Mesenchymal stem cell (in vitro differentiated cells and primary cell): ENCODE measurements around the gene TRPM3.

Experiments used
- DNase-seq: peaks from one replicate; pipeline ENCODE4 v3.0.0-alpha.2; 2013
- H2AFZ ChIP-seq: one replicate; pipeline ENCODE4 v1.6.1; 2013; ENCODE audit warnings: low read depth, mild to moderate bottlenecking, control low read depth, inconsistent platforms, low read length, moderate library complexity
- H2AK5ac ChIP-seq: 2 replicates; pipeline ENCODE4 v1.6.1; 2013; ENCODE audit warnings: low read length, moderate library complexity, mild to moderate bottlenecking, inconsistent platforms; ENCODE audit not compliant: severe bottlenecking
- H2BK120ac ChIP-seq: one replicate; pipeline ENCODE4 v1.6.1; 2013; ENCODE audit warnings: low read depth, mild to moderate bottlenecking, inconsistent platforms, low read length, moderate library complexity
- H2BK12ac ChIP-seq, 2 experiments: one replicate each; pipeline ENCODE4 v1.6.1; 2013; ENCODE audit warnings: inconsistent platforms in 2 of 2, low read length in 2 of 2, mild to moderate bottlenecking in 2 of 2, moderate library complexity in 2 of 2, control low read depth in 1 of 2
- H2BK15ac ChIP-seq: one replicate; pipeline ENCODE4 v1.6.1; 2013; ENCODE audit warnings: mild to moderate bottlenecking, low read depth, inconsistent platforms; ENCODE audit not compliant: poor library complexity, severe bottlenecking
- H2BK5ac ChIP-seq: 2 replicates; pipeline ENCODE4 v1.6.1; 2013; ENCODE audit warnings: low read depth, mild to moderate bottlenecking, low read length, control low read depth, inconsistent platforms; ENCODE audit not compliant: poor library complexity, severe bottlenecking
- H3K14ac ChIP-seq, 2 experiments: one replicate each; pipeline ENCODE4 v1.6.1; 2013; ENCODE audit warnings: inconsistent platforms in 2 of 2, low read length in 2 of 2, control low read depth in 1 of 2, mild to moderate bottlenecking in 1 of 2, moderate library complexity in 1 of 2
- H3K18ac ChIP-seq, 2 experiments: one replicate each; pipeline ENCODE4 v1.6.1; 2013; ENCODE audit warnings: inconsistent platforms in 2 of 2, low read length in 2 of 2, control low read depth in 1 of 2, low read depth in 1 of 2, mild to moderate bottlenecking in 1 of 2
- H3K23ac ChIP-seq, 2 experiments: one replicate each; pipeline ENCODE4 v1.6.1; 2013; ENCODE audit warnings: inconsistent platforms in 2 of 2, low read length in 2 of 2, mild to moderate bottlenecking in 2 of 2, moderate library complexity in 2 of 2, control low read depth in 1 of 2
- H3K27ac ChIP-seq: 2 replicates; pipeline ENCODE4 v1.5.1; 2013; ENCODE audit warnings: mild to moderate bottlenecking, moderate library complexity, low read length, control low read depth, inconsistent platforms; ENCODE audit not compliant: poor library complexity, severe bottlenecking
- H3K27me3 ChIP-seq, 2 experiments: 2 replicates each; pipeline versions ENCODE4 v1.6.1 to v1.7.0; 2013; ENCODE audit warnings: low read length in 2 of 2, mild to moderate bottlenecking in 2 of 2, moderate library complexity in 2 of 2, control low read depth in 1 of 2, inconsistent platforms in 1 of 2; ENCODE audit not compliant: control insufficient read depth in 1 of 2, insufficient read depth in 1 of 2
- H3K36me3 ChIP-seq, 2 experiments: 2 replicates each; pipeline versions ENCODE4 v1.6.1 to v1.7.0; 2013; ENCODE audit warnings: low read length in 2 of 2, control low read depth in 1 of 2, inconsistent platforms in 1 of 2, low read depth in 1 of 2, mild to moderate bottlenecking in 1 of 2; ENCODE audit not compliant: insufficient read depth in 2 of 2, control insufficient read depth in 1 of 2
- H3K4ac ChIP-seq, 2 experiments: one replicate each; pipeline ENCODE4 v1.6.1; 2013; ENCODE audit warnings: inconsistent platforms in 2 of 2, low read length in 2 of 2, mild to moderate bottlenecking in 2 of 2, moderate library complexity in 2 of 2, control low read depth in 1 of 2, low read depth in 1 of 2
- H3K4me1 ChIP-seq: 2 replicates; pipeline ENCODE4 v1.6.1; 2013; ENCODE audit warnings: low read depth, low read length, control low read depth; ENCODE audit not compliant: control insufficient read depth, insufficient read depth
- H3K4me2 ChIP-seq: 2 replicates; pipeline ENCODE4 v1.6.1; 2013; ENCODE audit warnings: low read length, mild to moderate bottlenecking, inconsistent platforms; ENCODE audit not compliant: poor library complexity, severe bottlenecking
- H3K4me3 ChIP-seq, 2 experiments: 2 replicates each; pipeline versions ENCODE4 v1.5.1 to v1.7.0; 2013; ENCODE audit warnings: low read length in 2 of 2, mild to moderate bottlenecking in 2 of 2, control low read depth in 1 of 2, low read depth in 1 of 2; ENCODE audit not compliant: insufficient read depth in 1 of 2
- H3K79me1 ChIP-seq: replicated peaks from 2 replicates; pipeline ENCODE4 v1.6.1; 2013; ENCODE audit warnings: mild to moderate bottlenecking, control low read depth, low read length, inconsistent platforms; ENCODE audit not compliant: poor library complexity, severe bottlenecking
- H3K9ac ChIP-seq: 2 replicates; pipeline ENCODE4 v1.7.0; 2013; ENCODE audit warnings: mild to moderate bottlenecking, low read length, moderate library complexity
- H3K9me3 ChIP-seq: 2 replicates; pipeline ENCODE4 v1.7.0; 2013; ENCODE audit warnings: mild to moderate bottlenecking, low read length; ENCODE audit not compliant: control insufficient read depth
- H4K8ac ChIP-seq: one replicate; pipeline ENCODE4 v1.6.1; 2013; ENCODE audit warnings: inconsistent platforms, mild to moderate bottlenecking, low read length, moderate library complexity
- H4K91ac ChIP-seq: one replicate; pipeline ENCODE4 v1.6.1; 2013; ENCODE audit warnings: mild to moderate bottlenecking, low read length, inconsistent platforms
- WGBS: methylation state at CpG from one replicate; pipeline ENCODE4 v1.1.7; 2013; ENCODE audit warnings: mixed read lengths; 5-methylcytosine and 5-hydroxymethylcytosine counted together

TRPM3 gene

DNA sequence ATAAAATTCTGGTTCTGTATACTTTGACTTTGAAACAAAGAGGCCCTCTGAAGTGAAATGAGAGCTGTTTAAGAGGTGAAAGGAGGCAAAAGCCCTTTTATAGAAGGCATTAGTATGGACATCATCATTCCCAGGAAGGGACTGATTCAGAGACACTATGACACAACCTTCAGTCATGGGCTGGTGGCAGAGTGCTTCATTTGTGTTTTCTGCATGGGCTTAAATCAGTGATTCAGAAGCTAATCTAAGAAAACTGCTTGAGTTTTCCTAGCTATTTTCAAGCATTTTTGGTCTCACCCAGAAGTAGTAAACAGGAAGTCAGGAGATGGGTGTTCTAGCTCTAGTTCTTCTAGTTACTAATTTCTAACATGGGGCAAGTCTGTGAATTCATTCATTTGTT is 288.9 kb downstream of the TRPM3 start:
- Histone ChIP-seq H3K4me1 (no peaks in the 10 kb centered on the region), H2BK120ac (no peak overlapping the region), H3K9ac (no peak overlapping the region), H3K27me3 (no peaks in the 10 kb centered on the region), H2BK12ac (no peak overlapping the region), H3K23ac (no peak overlapping the region), H4K91ac (no peak overlapping the region), H3K79me1 (no peaks in the 10 kb centered on the region), H3K27ac (no peak overlapping the region), H3K36me3 (no peaks in the 10 kb centered on the region), H2AK5ac (no peak overlapping the region), H2AFZ (no peak overlapping the region), H4K8ac (no peak overlapping the region), H3K4me2 (no peak overlapping the region), H3K9me3 (no peaks in the 10 kb centered on the region), H3K4ac (no peak overlapping the region), H3K14ac (no peak overlapping the region), H3K4me3 (no peak overlapping the region), H3K18ac (no peak overlapping the region), H2BK5ac (no peak overlapping the region), H2BK15ac (no peak overlapping the region)
- no peak for DNase-seq

DNA sequence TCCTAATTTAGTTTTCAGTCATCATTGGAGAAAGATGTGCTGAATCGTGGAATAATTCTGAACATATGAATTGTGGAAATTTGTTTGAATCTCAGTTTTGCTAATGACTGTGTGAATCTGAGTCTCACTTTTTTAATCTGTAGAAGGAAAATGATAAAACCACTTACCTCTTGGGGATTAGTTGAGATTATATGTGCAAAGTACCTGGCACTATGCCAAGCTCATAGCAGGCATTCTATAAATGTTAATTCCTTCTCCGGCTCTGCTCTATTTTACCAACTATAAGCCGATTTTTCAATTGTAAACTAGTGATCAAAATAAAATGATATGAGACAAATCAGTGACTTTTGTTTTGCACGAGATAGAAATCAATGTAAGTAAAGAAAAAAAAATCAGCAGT is 290.8 kb downstream of the TRPM3 start:
- H2BK5ac ChIP-seq, result no peak overlapping the region
- H3K18ac ChIP-seq, result no peak overlapping the region
- H2AK5ac ChIP-seq, result no peak overlapping the region
- H3K23ac ChIP-seq, result no peak overlapping the region
- no peak overlapping the region for H3K9ac ChIP-seq
- H3K14ac ChIP-seq, result no peak overlapping the region
- no peak overlapping the region for H2BK12ac ChIP-seq
- H2BK120ac ChIP-seq, result no peak overlapping the region
- no peak overlapping the region for H4K8ac ChIP-seq
- H2AFZ ChIP-seq, result no peak overlapping the region
- no peak overlapping the region for H3K27ac ChIP-seq
- no peaks in the 10 kb centered on the region for H3K79me1 ChIP-seq
- H4K91ac ChIP-seq, result no peak overlapping the region
- no peak overlapping the region for H3K4ac ChIP-seq
- no peaks in the 10 kb centered on the region for H3K9me3 ChIP-seq
- 66% methylated on average over 2 of the region's 4 CpGs for WGBS
- H2BK15ac ChIP-seq, result no peak overlapping the region
- H3K4me2 ChIP-seq, result no peak overlapping the region
- H3K36me3 ChIP-seq, result no peaks in the 10 kb centered on the region
- no peaks in the 10 kb centered on the region for H3K4me1 ChIP-seq
- H3K4me3 ChIP-seq, result no peak overlapping the region
- no peaks in the 10 kb centered on the region for H3K27me3 ChIP-seq
- no peak for DNase-seq

DNA sequence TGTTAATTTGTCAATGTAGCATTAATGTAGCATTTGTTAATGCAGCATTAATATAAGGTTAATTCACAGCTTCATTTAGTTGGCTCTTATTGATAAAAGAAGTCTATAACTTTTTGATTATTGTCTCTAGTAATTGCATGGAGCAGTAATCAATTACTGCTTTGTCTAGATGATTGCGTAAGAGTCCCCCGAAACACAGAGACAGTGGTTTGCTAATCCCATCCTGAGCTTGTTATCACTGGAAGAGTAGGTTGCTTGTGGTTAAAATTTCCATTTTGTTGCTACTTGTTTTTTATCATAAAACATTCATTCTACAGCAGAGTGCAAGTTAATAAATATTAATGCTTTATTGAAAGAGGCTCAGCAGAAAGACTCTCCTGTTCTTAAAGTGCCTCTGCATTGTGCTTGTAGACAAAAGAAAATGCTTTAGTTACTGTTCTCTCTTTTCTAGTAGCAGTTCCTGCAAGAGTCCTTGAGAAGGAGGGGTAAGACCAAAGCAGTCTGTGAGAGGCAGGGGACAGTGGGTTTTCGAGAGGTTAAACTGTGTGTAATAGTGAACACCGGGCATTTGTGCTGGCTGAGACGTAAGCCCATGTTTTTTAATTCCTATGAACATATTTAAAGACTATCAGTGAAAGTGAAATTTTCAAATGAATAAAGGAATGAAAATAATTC is 291.7 kb downstream of the TRPM3 start:
- H2AFZ ChIP-seq, result no peak overlapping the region
- H2BK12ac ChIP-seq, result no peak overlapping the region
- H2BK15ac ChIP-seq, result no peak overlapping the region
- no peak overlapping the region for H3K9ac ChIP-seq
- H3K4ac ChIP-seq, result no peak overlapping the region
- H3K27me3 ChIP-seq, result no peaks in the 10 kb centered on the region
- no peaks in the 10 kb centered on the region for H3K9me3 ChIP-seq
- no peak overlapping the region for H4K91ac ChIP-seq
- DNase-seq, result no peak
- H2BK120ac ChIP-seq, result no peak overlapping the region
- no peak overlapping the region for H3K27ac ChIP-seq
- no peak overlapping the region for H3K14ac ChIP-seq
- no peak overlapping the region for H3K4me3 ChIP-seq
- no peak overlapping the region for H3K23ac ChIP-seq
- H3K4me2 ChIP-seq, result no peak overlapping the region
- no peaks in the 10 kb centered on the region for H3K4me1 ChIP-seq
- H3K18ac ChIP-seq, result no peak overlapping the region
- 100% methylated on average over 2 of the region's 5 CpGs for WGBS
- H2BK5ac ChIP-seq, result no peak overlapping the region
- no peaks in the 10 kb centered on the region for H3K36me3 ChIP-seq
- no peak overlapping the region for H4K8ac ChIP-seq
- H2AK5ac ChIP-seq, result no peak overlapping the region
- no peaks in the 10 kb centered on the region for H3K79me1 ChIP-seq

DNA sequence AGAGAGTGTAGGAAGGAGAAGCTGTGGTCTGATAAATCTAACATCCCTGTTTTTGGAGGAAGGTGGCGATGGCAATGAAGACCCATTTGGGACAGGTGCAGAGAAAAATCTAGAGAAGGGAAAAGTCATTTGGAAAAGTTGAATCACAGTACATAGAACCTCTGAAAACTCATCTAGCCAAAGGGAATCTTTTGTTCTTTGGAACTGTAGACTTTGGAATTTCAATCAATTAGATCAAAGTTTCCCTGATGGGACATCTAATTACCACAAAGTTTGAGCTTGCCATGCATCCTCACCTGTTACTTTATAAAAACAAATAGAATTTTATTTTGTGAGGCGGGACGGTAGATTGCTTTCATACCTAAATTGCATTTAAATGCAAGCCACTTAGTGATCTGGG is 294.9 kb downstream of the TRPM3 start:
- no peak overlapping the region for H3K18ac ChIP-seq
- DNase-seq, result no peak
- H3K9me3 ChIP-seq, result no peaks in the 10 kb centered on the region
- H3K23ac ChIP-seq, result no peak overlapping the region
- H3K27me3 ChIP-seq, result no peaks in the 10 kb centered on the region
- H3K4me2 ChIP-seq, result no peak overlapping the region
- no peak overlapping the region for H2AFZ ChIP-seq
- H3K4me1 ChIP-seq, result peaks cover 1% of the 10 kb centered on the region
- H2BK5ac ChIP-seq, result no peak overlapping the region
- H2AK5ac ChIP-seq, result no peak overlapping the region
- WGBS, result 44% methylated on average over 1 of the region's 3 CpGs
- no peak overlapping the region for H3K14ac ChIP-seq
- H2BK12ac ChIP-seq, result no peak overlapping the region
- H4K91ac ChIP-seq, result no peak overlapping the region
- no peak overlapping the region for H2BK120ac ChIP-seq
- H3K9ac ChIP-seq, result no peak overlapping the region
- H3K4ac ChIP-seq, result no peak overlapping the region
- no peaks in the 10 kb centered on the region for H3K79me1 ChIP-seq
- no peak overlapping the region for H2BK15ac ChIP-seq
- H3K4me3 ChIP-seq, result no peak overlapping the region
- no peak overlapping the region for H4K8ac ChIP-seq
- no peaks in the 10 kb centered on the region for H3K36me3 ChIP-seq
- no peak overlapping the region for H3K27ac ChIP-seq
